C4-2B (cell line): ENCODE data around the gene IL4I1.

Experiments used
- H3K27ac ChIP-seq: fragments of 450-650 bp; 2 replicates; pipeline ENCODE4 v1.5.1; 2017
- CTCF ChIP-seq: fragments of 450-650 bp; conservative IDR thresholded peaks from 2 replicates; pipeline ENCODE4 v1.5.1; 2017; ENCODE audit warnings: mild to moderate bottlenecking
- ZFX ChIP-seq: fragments of 450-650 bp; IDR thresholded peaks from 2 replicates; pipeline ENCODE4 v1.6.1; 2017

Gene IL4I1

GRCh38 chr19:49855277-49855675, 41.4 kb downstream of the IL4I1 start:
- 0 out of 2 replicates have a peak overlapping the region, but pooled peaks have one; percentile 5 for H3K27ac ChIP-seq
- TF ChIP-seq CTCF = no peak
- TF ChIP-seq ZFX = no peak

GRCh38 chr19:49854378-49855263, 42.1 kb downstream of the IL4I1 start:
- H3K27ac ChIP-seq = no peak overlapping the region
- TF ChIP-seq CTCF (no peak), ZFX (no peak)

GRCh38 chr19:49853852-49854377, 42.8 kb downstream of the IL4I1 start:
- H3K27ac ChIP-seq = no peak overlapping the region
- TF ChIP-seq ZFX (no peak), CTCF (no peak)

GRCh38 chr19:49852631-49853126, 44.0 kb downstream of the IL4I1 start:
- TF ChIP-seq CTCF (no peak), ZFX (no peak)
- H3K27ac ChIP-seq = peak overlapping the region; percentile 93

- no peak for TF ChIP-seq ZFX
- H3K27ac ChIP-seq = peak overlapping the region; percentile 93
These were observed 45.0 kb downstream of the IL4I1 start for GRCh38 chr19:49851456-49852259.

- TF ChIP-seq ZFX (peak; percentile 92), CTCF (no peak)
These were observed 46.0 kb downstream of the IL4I1 start, which contains the start of gene PTOV1 for GRCh38 chr19:49850487-49851342. Gene PTOV1, plus strand, starts transcription at chr19:49851159.

GRCh38 chr19:49850221-49850486, 46.5 kb downstream of the IL4I1 start:
- peak overlapping the region; percentile 93 for H3K27ac ChIP-seq
- TF ChIP-seq ZFX (no peak), CTCF (no peak)

More at GRCh38 chr19:49850487-49851342, 46.0 kb downstream of the IL4I1 start, which contains the start of gene PTOV1:
- H3K27ac ChIP-seq = peak within 1 kb of the TSS; percentile 93
